HepG2 (cell line): ENCODE results near the gene TMEM156. TPM values are rescaled to one million over a fixed set of nuclear protein-coding genes. Genes with fewer than 3 reads are reported as not detected.
A peak's percentile ranks its signal among the peaks of the same experiment; 100 is the strongest.

Experiments
- ATAC-seq: fragments of 200-7000 bp; cut with Tn5 transposase; 3 replicates; pipeline ENCODE4 v1.9.1; 2020; ENCODE audit warnings: mild to moderate bottlenecking, moderate library complexity
- BruUV-seq: library from RNA; stranded (reverse); fragments of 400-500 nt; replicated peaks from 2 replicates; lab custom pipeline; 2021; lab: Mats Ljungman, UMichigan
- CTCF ChIA-PET: fragments of 300-600 bp; formaldehyde crosslinking; extraction: SDS; loops from one replicate; lab custom pipeline; 2021; ENCODE audit warnings: low total read pairs, inconsistent platforms, low intra/inter-chr PET ratio; lab: Yijun Ruan, JAX
- POLR2A ChIA-PET: fragments of 350-600 bp; sonication (Branson Sonifier 250); formaldehyde crosslinking; loops from one replicate; lab custom pipeline; 2020; ENCODE audit warnings: antibody characterized with exemption, inconsistent platforms; lab: Yijun Ruan, JAX
- DNase-seq: peaks from one replicate; pipeline ENCODE4 v3.0.0-alpha.2; 2015; ENCODE audit warnings: low spot score
- FAIRE-seq: peaks from 3 replicates; lab custom pipeline; 2011; peaks lifted over from hg19 to GRCh38; lab: Jason Lieb, UNC
- H2AFZ ChIP-seq: one replicate; pipeline ENCODE4 v1.6.1; 2011; ENCODE audit warnings: low read length, inconsistent platforms
- H3K27ac ChIP-seq: fragments of 300-600 bp; 3 replicates; pipeline ENCODE4 v1.8.0; 2011; ENCODE audit warnings: mixed run types, mild to moderate bottlenecking, mixed read lengths, low read length, inconsistent platforms; ENCODE audit not compliant: insufficient read depth; ENCODE audit errors: extremely low read length
- H3K27me3 ChIP-seq, 2 experiments: fragments of 200-600 bp in 1 of 2; 2 replicates in 1 of 2; 3 replicates in 1 of 2; pipeline versions ENCODE4 v1.6.0 to v1.8.0; 2011; ENCODE audit warnings: low read length in 2 of 2, mild to moderate bottlenecking in 2 of 2, moderate library complexity in 2 of 2, inconsistent platforms in 1 of 2; ENCODE audit not compliant: insufficient read depth in 2 of 2, control insufficient read depth in 1 of 2
- H3K36me3 ChIP-seq, 2 experiments: fragments of 200-600 bp in 1 of 2; replicated peaks in 1 of 2; 2 replicates in 1 of 2; 3 replicates in 1 of 2; pipeline versions ENCODE4 v1.5.1 to v1.8.0; 2011; ENCODE audit warnings: low read length in 2 of 2, inconsistent platforms in 1 of 2; ENCODE audit not compliant: insufficient read depth in 2 of 2, control insufficient read depth in 1 of 2
- H3K4me1 ChIP-seq: 2 replicates; pipeline ENCODE4 v1.5.1; 2012; ENCODE audit warnings: low read length, inconsistent platforms; ENCODE audit not compliant: insufficient read depth
- H3K4me2 ChIP-seq: 2 replicates; pipeline ENCODE4 v1.6.0; 2011; ENCODE audit warnings: low read depth, low read length, inconsistent platforms
- H3K4me3 ChIP-seq, 3 experiments: fragments of 200-600 bp in 1 of 3; sonication (generic), shearing (Covaris generic) in 1 of 3; replicated peaks in 1 of 3; 2 replicates each; pipeline ENCODE4 v1.5.1; 2011 to 2016; ENCODE audit warnings: low read length in 3 of 3, inconsistent platforms in 2 of 3, low read depth in 2 of 3, mild to moderate bottlenecking in 2 of 3, control low read depth in 1 of 3, mixed read lengths in 1 of 3; ENCODE audit not compliant: insufficient read depth in 1 of 3
- H3K79me2 ChIP-seq: one replicate; pipeline ENCODE4 v1.6.1; 2011; ENCODE audit warnings: low read length, inconsistent platforms; ENCODE audit not compliant: insufficient read depth
- H3K9ac ChIP-seq: 2 replicates; pipeline ENCODE4 v1.6.0; 2011; ENCODE audit warnings: mild to moderate bottlenecking, low read depth, low read length, inconsistent platforms; ENCODE audit not compliant: insufficient read depth
- H3K9me3 ChIP-seq: 2 replicates; pipeline ENCODE4 v1.5.1; 2012; ENCODE audit warnings: mild to moderate bottlenecking, low read length
- H4K20me1 ChIP-seq: 2 replicates; pipeline ENCODE4 v1.6.0; 2011; ENCODE audit warnings: inconsistent platforms, mild to moderate bottlenecking, low read length, moderate library complexity; ENCODE audit not compliant: insufficient read depth
- AHDC1 ChIP-seq: sonication (generic); formaldehyde crosslinking; IDR thresholded peaks from 2 replicates; pipeline ENCODE4 v1.5.1; 2020; ENCODE audit warnings: mild to moderate bottlenecking, missing genetic modification reagents, borderline replicate concordance
- HNF4G ChIP-seq, 2 experiments: sonication (generic) in 1 of 2; formaldehyde crosslinking in 1 of 2; IDR thresholded peaks; 2 replicates each; pipeline versions ENCODE4 v1.4.0 to v1.6.1; 2011 to 2020; ENCODE audit warnings: borderline replicate concordance in 2 of 2, low read depth in 2 of 2, mild to moderate bottlenecking in 2 of 2, low read length in 1 of 2, missing genetic modification reagents in 1 of 2, moderate library complexity in 1 of 2
- HNRNPH1 ChIP-seq: fragments of 200-400 bp; formaldehyde crosslinking; optimal IDR thresholded peaks from 2 replicates; pipeline ENCODE3; 2017; ENCODE audit warnings: mild to moderate bottlenecking, low read depth, low read length
- IRF2 ChIP-seq: IDR thresholded peaks from 2 replicates; pipeline ENCODE4 v1.6.1; 2018; ENCODE audit warnings: missing genetic modification reagents, missing compliant biosample characterization
- MAFK ChIP-seq, 2 experiments: IDR thresholded peaks in 1 of 2; conservative IDR thresholded peaks in 1 of 2; 2 replicates each; pipeline ENCODE4 v1.6.1; 2011; ENCODE audit warnings: improper control_type of control experiment in 2 of 2, low read length in 2 of 2
- TAF15 ChIP-seq: fragments of 200-400 bp; formaldehyde crosslinking; IDR thresholded peaks from one replicate; pipeline ENCODE4 v1.6.1; 2018; ENCODE audit warnings: mild to moderate bottlenecking, low read depth, low read length; ENCODE audit not compliant: poor library complexity, severe bottlenecking
- TEF ChIP-seq: sonication (generic); formaldehyde crosslinking; IDR thresholded peaks from 2 replicates; pipeline ENCODE4 v1.5.0; 2020; ENCODE audit warnings: missing genetic modification reagents
- ZFP41 ChIP-seq: sonication (generic); formaldehyde crosslinking; IDR thresholded peaks from 2 replicates; pipeline ENCODE4 v1.4.0; 2020; ENCODE audit warnings: mild to moderate bottlenecking, missing genetic modification reagents, borderline replicate concordance
- in situ Hi-C: cut with HindIII; loops from 2 replicates; pipeline ENCODE4 v1.10.0; 2017; ENCODE audit warnings: low pct_unique_long_range_greater_than_20kb; ENCODE audit not compliant: extremely low pct_ligation_motif_present
- intact Hi-C: fragments of 100-400 bp; cut with micrococcal nuclease; formaldehyde crosslinking; loops from one replicate; pipeline ENCODE4 v1.10.0; 2022; ENCODE audit not compliant: unreplicated experiment
- polyA plus RNA-seq, 8 experiments: library from polyadenylated mRNA; depleted of rRNA in 3 of 8; stranded (reverse) in 7 of 8; unstranded in 1 of 8; fragments of >200 nt; fragmentation: Illumina TruSeq in 4 of 8; extraction: Trizol in 4 of 8; gene quantifications; 2 replicates each; pipeline versions ENCODE4 v1.2.1 to v1.2.3, GENCODE V29; 2011 to 2016; ENCODE audit warnings: low read depth in 4 of 8, missing spikeins in 1 of 8, mixed read lengths in 1 of 8; ENCODE audit not compliant: insufficient read depth in 1 of 8
- total RNA-seq, 5 experiments: library from RNA; depleted of rRNA; stranded (reverse); fragments of >200 nt; fragmentation: Illumina TruSeq; extraction: Trizol; gene quantifications; 2 replicates each; pipeline ENCODE4 v1.2.3, GENCODE V29; 2016; ENCODE audit warnings: low read depth in 1 of 5

TMEM156 gene
- total and polyA plus RNA-seq, 2 of the 13 experiments (the other 11 are each of a cell fraction or from before 2014, with no cell fraction given) = 1.6 TPM; not detected in 1

GRCh38 chr4:39029752-39030694 lies 2.2 kb downstream of the TMEM156 start:
- Histone ChIP-seq H3K9me3 (no peaks in the 10 kb centered on the region), H3K9ac (no peak overlapping the region), H3K4me3 (no peak overlapping the region), H2AFZ (no peak overlapping the region), H3K4me2 (0 out of 2 replicates have a peak overlapping the region, but pooled peaks have one; percentile 39), H4K20me1 (no peaks in the 10 kb centered on the region), H3K4me1 (peaks cover 16% of the 10 kb centered on the region), H3K27ac (no peak overlapping the region), H3K79me2 (no peaks in the 10 kb centered on the region), H3K36me3 (no peaks in the 10 kb centered on the region), H3K27me3 (no peaks in the 10 kb centered on the region)
- TF ChIP-seq IRF2 (no peak), MAFK (conservative IDR thresholded peaks at IDR 0.05 in 1 of 2, IDR thresholded peaks at IDR 0.05 in 1 of 2; ENCODE audit: low read length in 2 of 2) (0 out of 4 replicates have a peak, but pooled peaks of 1 of the 2 experiments have one; percentile 26)
- CTCF ChIA-PET = no interaction called here
- POLR2A ChIA-PET = interaction anchor here (0.7 kb wide), 1 partner anchor 16 kb away, joined by 4 read pairs; no protein-coding TSS in a partner anchor
- BruUV-seq = no TSS peak
- intact Hi-C loops (no loop called here), in situ Hi-C loops (no loop called here)
- FAIRE-seq (no peak), ATAC-seq (no peak), DNase-seq (no peak)

GRCh38 chr4:39026096-39026495 lies 6.1 kb downstream of the TMEM156 start:
- ChIA-PET CTCF (no interaction called here), POLR2A (no interaction called here)
- FAIRE-seq = no peak
- no peak for ATAC-seq
- no TSS peak for BruUV-seq
- no peaks in the 10 kb centered on the region for H3K79me2 ChIP-seq
- no peaks in the 10 kb centered on the region for H3K9me3 ChIP-seq
- H3K36me3 ChIP-seq = no peaks in the 10 kb centered on the region
- no peak overlapping the region for H3K27ac ChIP-seq
- H3K27me3 ChIP-seq = no peaks in the 10 kb centered on the region
- intact Hi-C loops = no loop called here
- no peaks in the 10 kb centered on the region for H4K20me1 ChIP-seq
- H3K9ac ChIP-seq = no peak overlapping the region
- no peak overlapping the region for H2AFZ ChIP-seq
- peaks cover 8% of the 10 kb centered on the region for H3K4me1 ChIP-seq
- in situ Hi-C loops = no loop called here
- no peak overlapping the region for H3K4me3 ChIP-seq
- DNase-seq = no peak
- no peak overlapping the region for H3K4me2 ChIP-seq
- TF ChIP-seq TEF (CRISPR knock-in tag) (no peak), TAF15 (no peak), HNRNPH1 (no peak), HNF4G (IDR thresholded peaks at IDR 0.05; ENCODE audit: borderline replicate concordance, low read depth, low read length) (no peak), HNF4G (CRISPR knock-in tag; IDR thresholded peaks at IDR 0.05; ENCODE audit: borderline replicate concordance, low read depth) (no peak), ZFP41 (no peak), AHDC1 (CRISPR knock-in tag) (no peak)
